Measurements from ENCODE around the gene SHOX.
"Not testable (repeated sequence)": the region's sequence is repeated elsewhere in the genome, so short reads cannot be mapped to it uniquely, and the experiment has no call there.

SHOX gene

GRCh38 chrX:630612-631496 is at the start of gene SHOX:
Gene SHOX (plus strand): TSS chrX:630791. CDS start chrX:630898, 107 bp downstream.
- peak; percentile 91 for DNase-seq

GRCh38 chrX:581066-581465 is 49.5 kb upstream of the SHOX start:
- no peak for DNase-seq

GRCh38 chrX:581720-582298 is 48.8 kb upstream of the SHOX start:
- no peak for DNase-seq

GRCh38 chrX:584572-584971 is 46.0 kb upstream of the SHOX start:
- DNase-seq: no peak

GRCh38 chrX:585115-585808 is 45.3 kb upstream of the SHOX start:
- DNase-seq: no peak

- no peak for DNase-seq
Observed at GRCh38 chrX:586351-586750, 44.2 kb upstream of the SHOX start.

- not testable (repeated sequence) for DNase-seq
Observed at GRCh38 chrX:589261-589660, 41.3 kb upstream of the SHOX start.

GRCh38 chrX:590693-591404 is 39.7 kb upstream of the SHOX start:
- DNase-seq: no peak

GRCh38 chrX:599837-600715 is 30.5 kb upstream of the SHOX start:
- DNase-seq: no peak

- DNase-seq: not testable (repeated sequence)
Observed at GRCh38 chrX:603029-603428, 27.6 kb upstream of the SHOX start.

GRCh38 chrX:604616-605015 is 26.0 kb upstream of the SHOX start:
- DNase-seq: not testable (repeated sequence)

GRCh38 chrX:608088-608487 is 22.5 kb upstream of the SHOX start:
- DNase-seq: not testable (repeated sequence)

- DNase-seq: no peak
Observed at GRCh38 chrX:614136-614535, 16.5 kb upstream of the SHOX start.

GRCh38 chrX:617401-617800 is 13.2 kb upstream of the SHOX start:
- no peak for DNase-seq

- no peak for DNase-seq
Observed at GRCh38 chrX:617891-618290, 12.7 kb upstream of the SHOX start.

- not testable (repeated sequence) for DNase-seq
Observed at GRCh38 chrX:618304-618703, 12.3 kb upstream of the SHOX start.

GRCh38 chrX:618761-619450 is 11.7 kb upstream of the SHOX start:
- DNase-seq: peak; percentile 46

- DNase-seq: no peak
Observed at GRCh38 chrX:619451-619811, 11.2 kb upstream of the SHOX start.

- peak; percentile 51 for DNase-seq
Observed at GRCh38 chrX:619812-620531, 10.6 kb upstream of the SHOX start.

- peak; percentile 41 for DNase-seq
Observed at GRCh38 chrX:621705-622503, 8.7 kb upstream of the SHOX start.
